ENCODE results near the gene PSMD5. TPM values are rescaled to one million over a fixed set of nuclear protein-coding genes. Genes with fewer than 3 reads are reported as not detected.

The PSMD5 gene
- total RNA-seq, 1 donor from 2014 or later: 27.5 TPM

- H3K9me3 ChIP-seq: no peaks in the 10 kb centered on the region
- H3K4me1 ChIP-seq: peaks cover 17% of the 10 kb centered on the region
- H3K4me3 ChIP-seq: no peak overlapping the region
- intact Hi-C loops (cut with DNase I): no loop called here
- no peaks in the 10 kb centered on the region for H3K36me3 ChIP-seq
- H3K27me3 ChIP-seq: no peaks in the 10 kb centered on the region
- no peak for TF ChIP-seq POLR2AphosphoS5 (IDR thresholded peaks at IDR 0.05; ENCODE audit: insufficient read depth in 1 of 2, low read depth in 1 of 2)
- TF ChIP-seq, protein P1, sequence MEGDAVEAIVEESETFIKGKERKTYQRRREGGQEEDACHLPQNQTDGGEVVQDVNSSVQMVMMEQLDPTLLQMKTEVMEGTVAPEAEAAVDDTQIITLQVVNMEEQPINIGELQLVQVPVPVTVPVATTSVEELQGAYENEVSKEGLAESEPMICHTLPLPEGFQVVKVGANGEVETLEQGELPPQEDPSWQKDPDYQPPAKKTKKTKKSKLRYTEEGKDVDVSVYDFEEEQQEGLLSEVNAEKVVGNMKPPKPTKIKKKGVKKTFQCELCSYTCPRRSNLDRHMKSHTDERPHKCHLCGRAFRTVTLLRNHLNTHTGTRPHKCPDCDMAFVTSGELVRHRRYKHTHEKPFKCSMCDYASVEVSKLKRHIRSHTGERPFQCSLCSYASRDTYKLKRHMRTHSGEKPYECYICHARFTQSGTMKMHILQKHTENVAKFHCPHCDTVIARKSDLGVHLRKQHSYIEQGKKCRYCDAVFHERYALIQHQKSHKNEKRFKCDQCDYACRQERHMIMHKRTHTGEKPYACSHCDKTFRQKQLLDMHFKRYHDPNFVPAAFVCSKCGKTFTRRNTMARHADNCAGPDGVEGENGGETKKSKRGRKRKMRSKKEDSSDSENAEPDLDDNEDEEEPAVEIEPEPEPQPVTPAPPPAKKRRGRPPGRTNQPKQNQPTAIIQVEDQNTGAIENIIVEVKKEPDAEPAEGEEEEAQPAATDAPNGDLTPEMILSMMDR (IDR thresholded peaks at IDR 0.05): no peak
- no peak for TF ChIP-seq POLR2A (IDR thresholded peaks at IDR 0.05)
- DNase-seq (ENCODE audit: extremely low spot score in 2 of 2): no peak
- H3K27ac ChIP-seq: no peak overlapping the region
These were observed 4.2 kb upstream of the PSMD5 start for GRCh38 chr9:120846906-120847305.

- Histone ChIP-seq H3K4me3 (no peak overlapping the region), H3K27ac (no peak overlapping the region), H3K4me1 (peaks cover 23% of the 10 kb centered on the region), H3K9me3 (no peaks in the 10 kb centered on the region), H3K27me3 (no peaks in the 10 kb centered on the region), H3K36me3 (no peaks in the 10 kb centered on the region)
- DNase-seq (ENCODE audit: extremely low spot score in 2 of 2): no peak
- TF ChIP-seq, protein P1 (IDR thresholded peaks at IDR 0.05): no peak
- intact Hi-C loops (cut with DNase I): no loop called here
These were observed 3.6 kb upstream of the PSMD5 start for GRCh38 chr9:120846251-120846889.

- Histone ChIP-seq H3K27ac (no peak overlapping the region), H3K9me3 (no peaks in the 10 kb centered on the region), H3K4me1 (peaks cover 27% of the 10 kb centered on the region), H3K4me3 (no peak overlapping the region), H3K27me3 (no peaks in the 10 kb centered on the region), H3K36me3 (no peaks in the 10 kb centered on the region)
- no peak for DNase-seq (ENCODE audit: extremely low spot score in 2 of 2)
- intact Hi-C loops (cut with DNase I): no loop called here
- TF ChIP-seq POLR2A (IDR thresholded peaks at IDR 0.05) (no peak), POLR2AphosphoS5 (IDR thresholded peaks at IDR 0.05; ENCODE audit: insufficient read depth in 1 of 2, low read depth in 1 of 2) (no peak)
- TF ChIP-seq, protein P1 (IDR thresholded peaks at IDR 0.05): no peak
These were observed 2.5 kb upstream of the PSMD5 start for GRCh38 chr9:120845255-120845654.

DNA sequence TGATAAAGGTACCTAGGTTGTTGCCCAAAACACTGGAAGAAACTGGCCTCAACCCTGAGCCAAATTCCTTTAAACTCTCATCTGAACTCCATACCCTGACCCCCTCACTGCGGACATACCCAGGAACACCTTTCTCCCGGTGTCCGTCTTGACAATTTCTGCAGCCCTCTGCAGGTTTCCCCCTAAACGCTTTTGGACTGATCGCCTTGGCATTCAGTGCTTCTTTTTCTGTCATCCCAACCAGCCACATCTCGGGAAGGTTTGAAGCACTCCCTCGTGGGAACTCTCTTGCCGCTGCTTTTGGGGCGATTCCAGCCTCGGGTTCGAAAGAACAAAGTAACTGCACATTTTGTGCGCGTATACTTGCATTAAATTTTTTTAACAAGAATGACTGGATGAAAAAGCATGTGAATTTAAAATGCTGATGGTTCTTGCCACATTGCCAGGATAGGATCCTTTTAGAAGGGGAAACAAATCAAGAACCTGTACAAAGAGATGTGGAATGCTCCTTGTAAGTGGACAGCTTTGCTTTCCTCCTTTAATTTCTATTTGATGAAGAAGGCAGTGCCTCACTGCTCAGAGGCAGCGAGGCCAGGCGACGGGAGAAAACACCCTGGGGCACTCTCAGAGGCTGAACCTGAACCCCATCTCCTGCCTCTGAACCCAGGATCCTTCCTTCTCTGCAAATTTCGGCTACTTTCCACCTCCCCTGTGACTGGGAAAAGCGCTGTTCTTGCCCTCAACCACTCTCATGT is 615 bp downstream of the PSMD5 start:
- Histone ChIP-seq H3K27ac (peak overlapping the region; percentile 97), H3K9me3 (no peaks in the 10 kb centered on the region), H3K4me1 (peaks cover 34% of the 10 kb centered on the region), H3K4me3 (peak overlapping the region; percentile 60 to 95), H3K36me3 (no peaks in the 10 kb centered on the region), H3K27me3 (no peaks in the 10 kb centered on the region)
- no peak for DNase-seq (ENCODE audit: extremely low spot score in 2 of 2)
- TF ChIP-seq, protein P1 (IDR thresholded peaks at IDR 0.05): no peak
- TF ChIP-seq POLR2AphosphoS5 (IDR thresholded peaks at IDR 0.05; ENCODE audit: insufficient read depth in 1 of 2, low read depth in 1 of 2) (no peak), POLR2A (IDR thresholded peaks at IDR 0.05) (no peak)
- intact Hi-C loops (cut with DNase I): no loop called here

GRCh38 chr9:120839146-120839545 is 3.6 kb downstream of the PSMD5 start:
- Histone ChIP-seq H3K36me3 (peaks cover 0 to 9% of the 10 kb centered on the region in 2 donors), H3K4me1 (peaks cover 32% of the 10 kb centered on the region), H3K27ac (no peak overlapping the region), H3K9me3 (no peaks in the 10 kb centered on the region), H3K27me3 (no peaks in the 10 kb centered on the region), H3K4me3 (no peak overlapping the region)
- no peak for DNase-seq (ENCODE audit: extremely low spot score in 2 of 2)
- intact Hi-C loops (cut with DNase I): no loop called here
- TF ChIP-seq POLR2AphosphoS5 (IDR thresholded peaks at IDR 0.05; ENCODE audit: insufficient read depth in 1 of 2, low read depth in 1 of 2) (no peak), POLR2A (IDR thresholded peaks at IDR 0.05) (no peak)
- TF ChIP-seq, protein P1 (IDR thresholded peaks at IDR 0.05): no peak
